Endothelial cell of umbilical vein (primary cell): ENCODE measurements around the gene MVB12B. TPM values are rescaled to one million over a fixed set of nuclear protein-coding genes. Genes with fewer than 3 reads are reported as not detected.
A peak's percentile ranks its signal among the peaks of the same experiment; 100 is the strongest.

Experiments used
- BruUV-seq: library from RNA; stranded (reverse); fragments of 400-500 nt; replicated peaks from 2 replicates; lab custom pipeline; 2021; lab: Mats Ljungman, UMichigan
- CTCF ChIA-PET: fragments of 300-600, 350-600 bp; sonication (Branson Sonifier 250); formaldehyde crosslinking; loops from one replicate; lab custom pipeline; 2021; ENCODE audit warnings: antibody characterized with exemption, inconsistent platforms; lab: Charles Lee
- POLR2A ChIA-PET: fragments of 300-600, 350-600 bp; sonication (Branson Sonifier 250); formaldehyde crosslinking; loops from one replicate; lab custom pipeline; 2021; ENCODE audit warnings: antibody characterized with exemption, inconsistent platforms; lab: Charles Lee
- DNase-seq: peaks from one replicate; pipeline ENCODE4 v3.0.0-alpha.2; 2011; ENCODE audit warnings: low read depth, low spot score
- FAIRE-seq: peaks from 2 replicates; lab custom pipeline; 2011; peaks lifted over from hg19 to GRCh38; lab: Jason Lieb, UNC
- H2AFZ ChIP-seq: 2 replicates; pipeline ENCODE4 v1.6.0; 2012; ENCODE audit warnings: low read depth, low read length, control low read depth, inconsistent platforms
- H3K27ac ChIP-seq: 2 replicates; pipeline ENCODE4 v1.5.1; 2011; ENCODE audit warnings: low read depth, mild to moderate bottlenecking, control low read depth, low read length, moderate library complexity; ENCODE audit not compliant: insufficient read depth
- H3K27me3 ChIP-seq, 2 experiments: 2 replicates each; pipeline versions ENCODE4 v1.6.0 to v1.6.1; 2011; ENCODE audit warnings: low read length in 2 of 2, mixed read lengths in 1 of 2; ENCODE audit not compliant: control insufficient read depth in 2 of 2, insufficient read depth in 2 of 2
- H3K36me3 ChIP-seq, 2 experiments: 2 replicates in 1 of 2; 3 replicates in 1 of 2; pipeline ENCODE4 v1.5.1; 2011; ENCODE audit warnings: low read length in 2 of 2, mild to moderate bottlenecking in 1 of 2, moderate library complexity in 1 of 2; ENCODE audit not compliant: control insufficient read depth in 2 of 2, insufficient read depth in 2 of 2; ENCODE audit errors: extremely low read depth in 1 of 2
- H3K4me1 ChIP-seq: 3 replicates; pipeline ENCODE4 v1.5.1; 2011; ENCODE audit warnings: mild to moderate bottlenecking, low read length; ENCODE audit not compliant: control insufficient read depth, insufficient read depth; ENCODE audit errors: extremely low read depth
- H3K4me2 ChIP-seq: 2 replicates; pipeline ENCODE4 v1.6.1; 2011; ENCODE audit warnings: low read length, control low read depth, mixed read lengths; ENCODE audit not compliant: insufficient read depth
- H3K4me3 ChIP-seq, 3 experiments: fragments of 200-600 bp in 1 of 3; sonication (generic), shearing (Covaris generic) in 1 of 3; replicated peaks in 1 of 3; 2 replicates each; pipeline ENCODE4 v1.5.1; 2011 to 2016; ENCODE audit warnings: control low read depth in 3 of 3, low read length in 3 of 3, mild to moderate bottlenecking in 2 of 3, inconsistent platforms in 1 of 3, low read depth in 1 of 3, moderate library complexity in 1 of 3; ENCODE audit not compliant: insufficient read depth in 1 of 3
- H3K79me2 ChIP-seq: 2 replicates; pipeline ENCODE4 v1.6.0; 2012; ENCODE audit warnings: low read length, inconsistent platforms; ENCODE audit not compliant: control insufficient read depth, insufficient read depth
- H3K9ac ChIP-seq: replicated peaks from 2 replicates; pipeline ENCODE3; 2011; ENCODE audit warnings: low read length, control low read depth; ENCODE audit not compliant: insufficient read depth; ENCODE audit errors: extremely low read depth
- H3K9me1 ChIP-seq: replicated peaks from 3 replicates; pipeline ENCODE4 v1.6.0; 2011; ENCODE audit warnings: mild to moderate bottlenecking, low read length; ENCODE audit not compliant: control insufficient read depth, insufficient read depth; ENCODE audit errors: extremely low read depth
- H3K9me3 ChIP-seq: replicated peaks from 2 replicates; pipeline ENCODE4 v1.5.1; 2012; ENCODE audit warnings: low read length, inconsistent platforms; ENCODE audit not compliant: control insufficient read depth, insufficient read depth
- H4K20me1 ChIP-seq: replicated peaks from 2 replicates; pipeline ENCODE3; 2011; ENCODE audit warnings: mild to moderate bottlenecking, low read length; ENCODE audit not compliant: control insufficient read depth, insufficient read depth; ENCODE audit errors: extremely low read depth
- CTCF ChIP-seq, 2 donors: IDR thresholded peaks; 1 replicate in 1 of 2; 2 replicates in 1 of 2; pipeline ENCODE4 v1.5.1; 2011; ENCODE audit warnings: low read length in 2 of 2, mild to moderate bottlenecking in 2 of 2, moderate library complexity in 2 of 2, control low read depth in 1 of 2, inconsistent platforms in 1 of 2, low read depth in 1 of 2; ENCODE audit not compliant: insufficient read depth in 1 of 2; ENCODE audit errors: extremely low read depth in 1 of 2
- EZH2 ChIP-seq: IDR thresholded peaks from 2 replicates; pipeline ENCODE4 v1.6.1; 2012; ENCODE audit warnings: borderline replicate concordance, low read depth, mild to moderate bottlenecking, moderate library complexity, low read length, inconsistent platforms; ENCODE audit not compliant: severe bottlenecking
- FOS ChIP-seq: IDR thresholded peaks from 2 replicates; pipeline ENCODE4 v1.6.1; 2011; ENCODE audit warnings: mild to moderate bottlenecking, low read length, moderate library complexity, borderline replicate concordance; ENCODE audit not compliant: insufficient read depth
- GATA2 ChIP-seq: IDR thresholded peaks from 2 replicates; pipeline ENCODE4 v1.7.0; 2011; ENCODE audit warnings: low read depth, mild to moderate bottlenecking, moderate library complexity, mixed read lengths, low read length; ENCODE audit not compliant: insufficient read length, insufficient read depth
- JUN ChIP-seq: IDR thresholded peaks from 2 replicates; pipeline ENCODE4 v1.6.1; 2011; ENCODE audit warnings: borderline replicate concordance, low read depth; ENCODE audit not compliant: insufficient read length, insufficient read depth
- MAX ChIP-seq: IDR thresholded peaks from 2 replicates; pipeline ENCODE4 v1.6.1; 2011; ENCODE audit not compliant: insufficient read depth, insufficient read length
- MYC ChIP-seq: IDR thresholded peaks from one replicate; pipeline ENCODE4 v1.6.1; 2011; ENCODE audit warnings: mild to moderate bottlenecking, low read depth, low read length
- POLR2A ChIP-seq: IDR thresholded peaks from 2 replicates; pipeline ENCODE4 v1.6.1; 2012; ENCODE audit warnings: low read depth, mild to moderate bottlenecking, control low read depth, low read length
- POLR2AphosphoS5 ChIP-seq: IDR thresholded peaks from 2 replicates; pipeline ENCODE4 v1.6.1; 2012; ENCODE audit warnings: low read depth, mild to moderate bottlenecking, control low read depth, low read length, moderate library complexity; ENCODE audit not compliant: insufficient read depth
- dilution Hi-C: fragments of 300-500 bp; cut with MboI; formaldehyde crosslinking; loops from one replicate; pipeline ENCODE4 v1.15.0; 2019; ENCODE audit warnings: low sequenced_read_pairs; ENCODE audit not compliant: extremely low pct_ligation_motif_present
- intact Hi-C: fragments of 100-400 bp; cut with micrococcal nuclease; formaldehyde crosslinking; loops from one replicate; pipeline ENCODE4 v1.10.0; 2022
- polyA plus RNA-seq, 4 experiments: library from polyadenylated mRNA; depleted of rRNA in 3 of 4; stranded (reverse) in 3 of 4; unstranded in 1 of 4; fragments of >200 nt; gene quantifications; 2 replicates each; pipeline versions ENCODE4 v1.2.1 to v1.2.3, GENCODE V29; 2011 to 2012; ENCODE audit warnings: missing spikeins in 1 of 4
- total RNA-seq: library from RNA; stranded (reverse); gene quantifications from 2 replicates; pipeline ENCODE4 v1.2.3, GENCODE V29; 2021

MVB12B gene
- total and polyA plus RNA-seq, 2 donors (not counting 3 experiments of a cell fraction or from before 2014, with no cell fraction given) = 6.6 to 17.3 TPM

- DNase-seq = no peak
- H3K4me3 ChIP-seq = peak overlapping the region in 1 of 3 experiments; percentile 53
- H3K27ac ChIP-seq = no peak overlapping the region
- dilution Hi-C loops = no loop called here
- H3K9me1 ChIP-seq = no peaks in the 10 kb centered on the region
- H3K4me2 ChIP-seq = peak overlapping the region; percentile 6
- TF ChIP-seq MYC = no peak
- TF ChIP-seq POLR2AphosphoS5 = no peak
- TF ChIP-seq FOS = no peak
- H4K20me1 ChIP-seq = no peaks in the 10 kb centered on the region
- ChIA-PET CTCF (interaction anchor here (0.9 to 4.6 kb wide), 11 partner anchors 9 to 920 kb away, joined by 3 to 39 read pairs (median 4); no protein-coding TSS in a partner anchor), POLR2A (no interaction called here)
- no peaks in the 10 kb centered on the region for H3K9me3 ChIP-seq
- peaks cover 4% of the 10 kb centered on the region for H3K4me1 ChIP-seq
- peak; percentile 24 for FAIRE-seq
- intact Hi-C loops = loop anchor here (1.0 kb wide), 1 partner anchor 8 kb away; no protein-coding TSS in a partner anchor
- peaks cover under 1% of the 10 kb centered on the region for H3K79me2 ChIP-seq
- BruUV-seq = TSS peak; percentile 25
- no peak overlapping the region for H2AFZ ChIP-seq
- no peaks in the 10 kb centered on the region for H3K36me3 ChIP-seq
- no peaks in the 10 kb centered on the region for H3K27me3 ChIP-seq
- no peak overlapping the region for H3K9ac ChIP-seq
These were observed 1.1 kb downstream of the MVB12B start for GRCh38 chr9:126327714-126328185.

GRCh38 chr9:126328407-126328806 lies 1.8 kb downstream of the MVB12B start:
- no peak overlapping the region for H2AFZ ChIP-seq
- H3K9me3 ChIP-seq = no peaks in the 10 kb centered on the region
- ChIA-PET CTCF (interaction anchor here (0.6 to 4.6 kb wide), 8 partner anchors 10 to 70 kb away, joined by 3 to 39 read pairs (median 4); no protein-coding TSS in a partner anchor), POLR2A (no interaction called here)
- no peaks in the 10 kb centered on the region for H3K27me3 ChIP-seq
- H3K4me3 ChIP-seq = no peak overlapping the region
- DNase-seq = no peak
- BruUV-seq = no TSS peak
- H3K36me3 ChIP-seq = no peaks in the 10 kb centered on the region
- dilution Hi-C loops (no loop called here), intact Hi-C loops (no loop called here)
- H3K9ac ChIP-seq = no peak overlapping the region
- H4K20me1 ChIP-seq = no peaks in the 10 kb centered on the region
- H3K4me1 ChIP-seq = peaks cover 4% of the 10 kb centered on the region
- TF ChIP-seq GATA2 (no peak), FOS (no peak), POLR2A (no peak), CTCF (IDR thresholded peaks at IDR 0.05; ENCODE audit: extremely low read depth in 1 of 2, insufficient read depth in 1 of 2, low read depth in 1 of 2, low read length in 2 of 2) (no peak), MAX (no peak), JUN (no peak), POLR2AphosphoS5 (no peak), MYC (no peak), EZH2 (no peak)
- H3K9me1 ChIP-seq = no peaks in the 10 kb centered on the region
- no peak for FAIRE-seq
- peaks cover 2% of the 10 kb centered on the region for H3K79me2 ChIP-seq
- no peak overlapping the region for H3K27ac ChIP-seq
- no peak overlapping the region for H3K4me2 ChIP-seq
